Esophagus muscularis mucosa (tissue), 4 donors: ENCODE data around the gene MAP2K5.

Experiments
- CTCF ChIP-seq, 3 experiments: fragments of 200-600 bp in 2 of 3; fragments of 450-650 bp in 1 of 3; sonication (generic) in 2 of 3; IDR thresholded peaks; one replicate each; pipeline ENCODE4 v1.5.1; 2017 to 2019; ENCODE audit warnings: antibody characterized with exemption in 3 of 3, mild to moderate bottlenecking in 2 of 3, moderate library complexity in 1 of 3
- EP300 ChIP-seq: sonication (generic); formaldehyde crosslinking; IDR thresholded peaks from one replicate; pipeline ENCODE4 v1.6.1; 2017; ENCODE audit warnings: antibody characterized with exemption
- POLR2A ChIP-seq: fragments of 450-650 bp; IDR thresholded peaks from one replicate; pipeline ENCODE4 v1.6.1; 2017; ENCODE audit warnings: antibody characterized with exemption, moderate library complexity, mild to moderate bottlenecking, low read depth
- POLR2AphosphoS5 ChIP-seq, 2 donors: sonication (generic); formaldehyde crosslinking; IDR thresholded peaks; one replicate each; pipeline ENCODE4 v1.6.1; 2017; ENCODE audit warnings: antibody characterized with exemption in 2 of 2

- TF ChIP-seq CTCF (IDR thresholded peaks at IDR 0.05) (no peak), POLR2A (no peak), EP300 (no peak), POLR2AphosphoS5 (IDR thresholded peaks at IDR 0.05) (no peak)
Observed at GRCh38 chr15:67768313-67768977, 225.9 kb downstream of the MAP2K5 start.
